Uterus (tissue), 4 donors: ENCODE measurements around the gene DCAF6. TPM values are rescaled to one million over a fixed set of nuclear protein-coding genes. Genes with fewer than 3 reads are reported as not detected.
A peak's percentile ranks its signal among the peaks of the same experiment; 100 is the strongest.
"Not testable (repeated sequence)": the region's sequence is repeated elsewhere in the genome, so short reads cannot be mapped to it uniquely, and the experiment has no call there.

Experiments
- DNase-seq, 2 donors: peaks; one replicate each; pipeline ENCODE4 v3.0.0-alpha.2; 2019 to 2020
- H3K27ac ChIP-seq, 2 donors: fragments of 200-600 bp; sonication (generic); 1 replicate in 1 of 2; 2 replicates in 1 of 2; pipeline ENCODE4 v1.5.1; 2016 to 2018
- H3K27me3 ChIP-seq, 2 donors: fragments of 200-600 bp; sonication (generic); one replicate each; pipeline ENCODE4 v1.5.1; 2018 to 2019; ENCODE audit warnings: control low read depth in 1 of 2
- H3K36me3 ChIP-seq, 2 donors: fragments of 200-600 bp; sonication (generic); one replicate each; pipeline ENCODE4 v1.5.1; 2019; ENCODE audit warnings: control low read depth in 1 of 2
- H3K4me1 ChIP-seq, 2 donors: fragments of 200-600 bp; sonication (generic); one replicate each; pipeline ENCODE4 v1.5.1; 2018 to 2019; ENCODE audit warnings: control low read depth in 1 of 2
- H3K4me3 ChIP-seq, 2 donors: fragments of 200-600 bp; sonication (generic); 1 replicate in 1 of 2; 2 replicates in 1 of 2; pipeline ENCODE4 v1.5.1; 2018 to 2019; ENCODE audit warnings: mild to moderate bottlenecking in 1 of 2
- H3K9me3 ChIP-seq, 2 donors: fragments of 200-600 bp; sonication (generic); one replicate each; pipeline ENCODE4 v1.5.1; 2019; ENCODE audit warnings: control low read depth in 1 of 2
- CTCF ChIP-seq, 4 experiments: fragments of 200-600 bp in 2 of 4; fragments of 450-650 bp in 2 of 4; sonication (generic) in 2 of 4; IDR thresholded peaks; one replicate each; pipeline ENCODE4 v1.5.1; 2016 to 2019; ENCODE audit warnings: antibody characterized with exemption in 4 of 4, mild to moderate bottlenecking in 2 of 4, moderate library complexity in 1 of 4
- POLR2A ChIP-seq, 2 donors: fragments of 450-650 bp; IDR thresholded peaks; one replicate each; pipeline ENCODE4 v1.6.1; 2016; ENCODE audit warnings: antibody characterized with exemption in 2 of 2, mild to moderate bottlenecking in 1 of 2, moderate library complexity in 1 of 2
- intact Hi-C: fragments of 100-400 bp; cut with DNase I; formaldehyde crosslinking; loops from one replicate; pipeline ENCODE4 v1.15.1; 2023; ENCODE audit warnings: low total_unique reads
- total RNA-seq, 4 donors: library from RNA; depleted of rRNA in 3 of 4; stranded (reverse); fragments of >200 nt in 3 of 4; gene quantifications; one replicate each; pipeline versions ENCODE4 v1.1.0 to v1.2.4, GENCODE V29; 2014 to 2023
- donor health status: DM: yes; HTN: yes; CAD: no.

The DCAF6 gene
- 10 to 100 TPM; 19.1 to 77.7 (median 44.9) TPM for total RNA-seq

GRCh38 chr1:167936068-167936929 is at the start of gene DCAF6:
Gene DCAF6, plus strand, starts transcription at chr1:167936683. Its CDS starts 229 bp downstream, at chr1:167936912.
- Histone ChIP-seq H3K4me1 (peaks cover 0 to 6% of the 10 kb centered on the region in 2 donors), H3K27ac (peak within 1 kb of the TSS; percentile 97 to 98), H3K9me3 (no peaks in the 10 kb centered on the region), H3K4me3 (peak within 1 kb of the TSS; percentile 80 to 94), H3K27me3 (no peaks in the 10 kb centered on the region), H3K36me3 (no peaks in the 10 kb centered on the region)
- peak; percentile 98 for DNase-seq
- intact Hi-C loops = no loop called here
- TF ChIP-seq POLR2A (IDR thresholded peaks at IDR 0.05) (peak; percentile 91 to 92), CTCF (IDR thresholded peaks at IDR 0.05) (peak in 1 of 4 experiments; percentile 6)

- H3K4me1 ChIP-seq, H3K4me3 ChIP-seq, H3K27me3 ChIP-seq, DNase-seq, H3K36me3 ChIP-seq, H3K27ac ChIP-seq, intact Hi-C loops, H3K9me3 ChIP-seq: not testable (repeated sequence)
Observed at GRCh38 chr1:167887187-167887586, 49.3 kb upstream of the DCAF6 start.

GRCh38 chr1:167890400-167890799 is 46.1 kb upstream of the DCAF6 start:
- intact Hi-C loops = no loop called here
- no peaks in the 10 kb centered on the region for H3K9me3 ChIP-seq
- H3K27me3 ChIP-seq = no peaks in the 10 kb centered on the region
- H3K4me1 ChIP-seq = no peaks in the 10 kb centered on the region
- H3K4me3 ChIP-seq = no peak overlapping the region
- DNase-seq = no peak
- no peak overlapping the region for H3K27ac ChIP-seq
- TF ChIP-seq CTCF (IDR thresholded peaks at IDR 0.05) (no peak), POLR2A (IDR thresholded peaks at IDR 0.05) (no peak)
- no peaks in the 10 kb centered on the region for H3K36me3 ChIP-seq

GRCh38 chr1:167893798-167894197 is 42.7 kb upstream of the DCAF6 start:
- no peak for TF ChIP-seq POLR2A (IDR thresholded peaks at IDR 0.05)
- TF ChIP-seq CTCF (IDR thresholded peaks at IDR 0.05) = no peak

GRCh38 chr1:167898578-167899222 is 37.8 kb upstream of the DCAF6 start:
- intact Hi-C loops = no loop called here
- TF ChIP-seq POLR2A (IDR thresholded peaks at IDR 0.05) (no peak), CTCF (IDR thresholded peaks at IDR 0.05) (no peak)
- no peaks in the 10 kb centered on the region for H3K27me3 ChIP-seq
- H3K9me3 ChIP-seq = no peaks in the 10 kb centered on the region
- H3K27ac ChIP-seq = no peak overlapping the region
- H3K4me1 ChIP-seq = no peaks in the 10 kb centered on the region
- DNase-seq = no peak
- no peak overlapping the region for H3K4me3 ChIP-seq
- no peaks in the 10 kb centered on the region for H3K36me3 ChIP-seq

More at GRCh38 chr1:167893798-167894197, 42.7 kb upstream of the DCAF6 start:
- Histone ChIP-seq H3K27ac (no peak overlapping the region), H3K36me3 (no peaks in the 10 kb centered on the region), H3K4me3 (no peak overlapping the region), H3K9me3 (no peaks in the 10 kb centered on the region), H3K27me3 (no peaks in the 10 kb centered on the region), H3K4me1 (no peaks in the 10 kb centered on the region)
- intact Hi-C loops = no loop called here
- DNase-seq = no peak
